Hepatocyte (in vitro differentiated cells): ENCODE measurements around the gene GP1BB.

Experiments used
- EZH2 ChIP-seq: fragments of 200-600 bp; sonication (generic); IDR thresholded peaks from 2 replicates; pipeline ENCODE4 v1.6.1; 2016; ENCODE audit warnings: antibody characterized with exemption, mild to moderate bottlenecking, borderline replicate concordance
- EZH2phosphoT487 ChIP-seq: fragments of 200-600 bp; sonication (generic); IDR thresholded peaks from one replicate; pipeline ENCODE4 v1.6.1; 2018; ENCODE audit warnings: antibody characterized with exemption, mild to moderate bottlenecking, low read depth, moderate library complexity; ENCODE audit not compliant: unreplicated experiment, severe bottlenecking
- TF ChIP-seq, protein P1 (sequence below): fragments of 200-600 bp; sonication (generic); IDR thresholded peaks from 2 replicates; pipeline ENCODE4 v1.5.1; 2016; ENCODE audit warnings: antibody characterized with exemption, mild to moderate bottlenecking; ENCODE audit not compliant: poor library complexity

DNA sequence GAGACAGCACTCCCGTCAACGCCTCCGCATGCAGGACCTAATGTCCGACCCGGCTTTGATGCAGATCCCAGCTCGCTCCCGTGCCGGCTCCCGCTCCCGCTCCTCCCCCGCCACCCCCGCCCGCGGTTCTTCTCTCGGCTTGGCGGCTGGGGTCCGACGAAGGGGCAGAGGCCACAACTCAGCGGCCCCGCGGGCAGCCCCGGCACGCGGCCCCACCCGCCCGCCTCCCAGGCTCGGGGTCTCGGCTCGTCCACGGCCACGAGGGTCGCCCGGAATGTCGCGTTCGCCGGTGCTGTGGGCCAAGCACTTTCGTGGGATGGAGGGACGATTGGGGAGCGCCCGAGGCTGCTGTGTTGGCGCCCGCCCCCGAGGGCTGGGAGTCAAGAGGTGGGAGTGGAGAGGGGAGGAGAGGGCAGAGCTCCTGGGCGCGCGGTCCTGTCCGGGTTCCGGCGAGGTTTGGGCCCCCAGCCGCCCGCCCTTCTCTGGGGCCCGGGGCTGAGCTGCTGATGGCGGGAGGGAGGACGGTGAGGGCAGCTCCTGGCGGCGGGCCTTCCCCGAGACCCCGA, 31.9 kb downstream of the GP1BB start:
- TF ChIP-seq, protein P1, sequence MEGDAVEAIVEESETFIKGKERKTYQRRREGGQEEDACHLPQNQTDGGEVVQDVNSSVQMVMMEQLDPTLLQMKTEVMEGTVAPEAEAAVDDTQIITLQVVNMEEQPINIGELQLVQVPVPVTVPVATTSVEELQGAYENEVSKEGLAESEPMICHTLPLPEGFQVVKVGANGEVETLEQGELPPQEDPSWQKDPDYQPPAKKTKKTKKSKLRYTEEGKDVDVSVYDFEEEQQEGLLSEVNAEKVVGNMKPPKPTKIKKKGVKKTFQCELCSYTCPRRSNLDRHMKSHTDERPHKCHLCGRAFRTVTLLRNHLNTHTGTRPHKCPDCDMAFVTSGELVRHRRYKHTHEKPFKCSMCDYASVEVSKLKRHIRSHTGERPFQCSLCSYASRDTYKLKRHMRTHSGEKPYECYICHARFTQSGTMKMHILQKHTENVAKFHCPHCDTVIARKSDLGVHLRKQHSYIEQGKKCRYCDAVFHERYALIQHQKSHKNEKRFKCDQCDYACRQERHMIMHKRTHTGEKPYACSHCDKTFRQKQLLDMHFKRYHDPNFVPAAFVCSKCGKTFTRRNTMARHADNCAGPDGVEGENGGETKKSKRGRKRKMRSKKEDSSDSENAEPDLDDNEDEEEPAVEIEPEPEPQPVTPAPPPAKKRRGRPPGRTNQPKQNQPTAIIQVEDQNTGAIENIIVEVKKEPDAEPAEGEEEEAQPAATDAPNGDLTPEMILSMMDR = no peak
- TF ChIP-seq EZH2 = peak; percentile 97
- TF ChIP-seq EZH2phosphoT487 = peak; percentile 5
